HepG2 (cell line): Measurements from ENCODE around the gene NFE2. TPM values are rescaled to one million over a fixed set of nuclear protein-coding genes. Genes with fewer than 3 reads are reported as not detected.

ENCODE experiments used
- ATAC-seq: fragments of 200-7000 bp; cut with Tn5 transposase; 3 replicates; pipeline ENCODE4 v1.9.1; 2020; ENCODE audit warnings: mild to moderate bottlenecking, moderate library complexity
- BruUV-seq: library from RNA; stranded (reverse); fragments of 400-500 nt; replicated peaks from 2 replicates; lab custom pipeline; 2021; lab: Mats Ljungman, UMichigan
- CTCF ChIA-PET: fragments of 300-600 bp; formaldehyde crosslinking; extraction: SDS; loops from one replicate; lab custom pipeline; 2021; ENCODE audit warnings: low total read pairs, inconsistent platforms, low intra/inter-chr PET ratio; lab: Yijun Ruan, JAX
- POLR2A ChIA-PET: fragments of 350-600 bp; sonication (Branson Sonifier 250); formaldehyde crosslinking; loops from one replicate; lab custom pipeline; 2020; ENCODE audit warnings: antibody characterized with exemption, inconsistent platforms; lab: Yijun Ruan, JAX
- DNase-seq: peaks from one replicate; pipeline ENCODE4 v3.0.0-alpha.2; 2015; ENCODE audit warnings: low spot score
- FAIRE-seq: peaks from 3 replicates; lab custom pipeline; 2011; peaks lifted over from hg19 to GRCh38; lab: Jason Lieb, UNC
- H2AFZ ChIP-seq: one replicate; pipeline ENCODE4 v1.6.1; 2011; ENCODE audit warnings: low read length, inconsistent platforms
- H3K27ac ChIP-seq: fragments of 300-600 bp; 3 replicates; pipeline ENCODE4 v1.8.0; 2011; ENCODE audit warnings: mixed run types, mild to moderate bottlenecking, mixed read lengths, low read length, inconsistent platforms; ENCODE audit not compliant: insufficient read depth; ENCODE audit errors: extremely low read length
- H3K27me3 ChIP-seq, 2 experiments: fragments of 200-600 bp in 1 of 2; 2 replicates in 1 of 2; 3 replicates in 1 of 2; pipeline versions ENCODE4 v1.6.0 to v1.8.0; 2011; ENCODE audit warnings: low read length in 2 of 2, mild to moderate bottlenecking in 2 of 2, moderate library complexity in 2 of 2, inconsistent platforms in 1 of 2; ENCODE audit not compliant: insufficient read depth in 2 of 2, control insufficient read depth in 1 of 2
- H3K36me3 ChIP-seq, 2 experiments: fragments of 200-600 bp in 1 of 2; replicated peaks in 1 of 2; 2 replicates in 1 of 2; 3 replicates in 1 of 2; pipeline versions ENCODE4 v1.5.1 to v1.8.0; 2011; ENCODE audit warnings: low read length in 2 of 2, inconsistent platforms in 1 of 2; ENCODE audit not compliant: insufficient read depth in 2 of 2, control insufficient read depth in 1 of 2
- H3K4me1 ChIP-seq: 2 replicates; pipeline ENCODE4 v1.5.1; 2012; ENCODE audit warnings: low read length, inconsistent platforms; ENCODE audit not compliant: insufficient read depth
- H3K4me2 ChIP-seq: 2 replicates; pipeline ENCODE4 v1.6.0; 2011; ENCODE audit warnings: low read depth, low read length, inconsistent platforms
- H3K4me3 ChIP-seq, 3 experiments: fragments of 200-600 bp in 1 of 3; sonication (generic), shearing (Covaris generic) in 1 of 3; replicated peaks in 1 of 3; 2 replicates each; pipeline ENCODE4 v1.5.1; 2011 to 2016; ENCODE audit warnings: low read length in 3 of 3, inconsistent platforms in 2 of 3, low read depth in 2 of 3, mild to moderate bottlenecking in 2 of 3, control low read depth in 1 of 3, mixed read lengths in 1 of 3; ENCODE audit not compliant: insufficient read depth in 1 of 3
- H3K79me2 ChIP-seq: one replicate; pipeline ENCODE4 v1.6.1; 2011; ENCODE audit warnings: low read length, inconsistent platforms; ENCODE audit not compliant: insufficient read depth
- H3K9ac ChIP-seq: 2 replicates; pipeline ENCODE4 v1.6.0; 2011; ENCODE audit warnings: mild to moderate bottlenecking, low read depth, low read length, inconsistent platforms; ENCODE audit not compliant: insufficient read depth
- H3K9me3 ChIP-seq: 2 replicates; pipeline ENCODE4 v1.5.1; 2012; ENCODE audit warnings: mild to moderate bottlenecking, low read length
- H4K20me1 ChIP-seq: 2 replicates; pipeline ENCODE4 v1.6.0; 2011; ENCODE audit warnings: inconsistent platforms, mild to moderate bottlenecking, low read length, moderate library complexity; ENCODE audit not compliant: insufficient read depth
- ELF4 ChIP-seq: sonication (generic); formaldehyde crosslinking; IDR thresholded peaks from 2 replicates; pipeline ENCODE4 v1.5.0; 2020; ENCODE audit warnings: missing genetic modification reagents, mild to moderate bottlenecking, moderate library complexity, borderline replicate concordance
- MYC ChIP-seq: sonication (generic); formaldehyde crosslinking; IDR thresholded peaks from 2 replicates; pipeline ENCODE4 v1.9.0; 2021; ENCODE audit warnings: missing genetic modification reagents, borderline replicate concordance
- NCOA5 ChIP-seq: sonication (generic); formaldehyde crosslinking; IDR thresholded peaks from 2 replicates; pipeline ENCODE4 v1.4.0; 2020; ENCODE audit warnings: missing genetic modification reagents
- NFIB ChIP-seq: sonication (generic); formaldehyde crosslinking; IDR thresholded peaks from 2 replicates; pipeline ENCODE4 v1.9.0; 2021; ENCODE audit warnings: missing genetic modification reagents, mild to moderate bottlenecking, borderline replicate concordance
- NR2F1 ChIP-seq, 2 experiments: fragments of 450-650 bp in 1 of 2; formaldehyde crosslinking in 1 of 2; IDR thresholded peaks; 2 replicates each; pipeline versions ENCODE4 v1.5.0 to v1.6.1; 2016 to 2020; ENCODE audit warnings: mild to moderate bottlenecking in 1 of 2, missing compliant biosample characterization in 1 of 2, missing genetic modification reagents in 1 of 2, moderate library complexity in 1 of 2
- NR2F6 ChIP-seq, 2 experiments: IDR thresholded peaks; 2 replicates each; pipeline ENCODE4 v1.6.1; 2016; ENCODE audit warnings: antibody characterized with exemption in 1 of 2, mild to moderate bottlenecking in 1 of 2
- PHF21A ChIP-seq: sonication (generic); formaldehyde crosslinking; IDR thresholded peaks from 2 replicates; pipeline ENCODE4 v1.5.0; 2020; ENCODE audit warnings: mild to moderate bottlenecking, missing genetic modification reagents
- POLR2AphosphoS5 ChIP-seq: IDR thresholded peaks from 2 replicates; pipeline ENCODE4 v1.6.1; 2012; ENCODE audit warnings: low read depth, low read length
- RARA ChIP-seq: IDR thresholded peaks from 2 replicates; pipeline ENCODE4 v1.6.1; 2016; ENCODE audit warnings: missing genetic modification reagents, missing compliant biosample characterization
- RBAK ChIP-seq: sonication (generic); formaldehyde crosslinking; IDR thresholded peaks from 2 replicates; pipeline ENCODE4 v1.5.1; 2020; ENCODE audit warnings: mild to moderate bottlenecking, missing genetic modification reagents
- SPEN ChIP-seq: sonication (generic); formaldehyde crosslinking; IDR thresholded peaks from 2 replicates; pipeline ENCODE4 v1.5.1; 2020; ENCODE audit warnings: low read depth, mild to moderate bottlenecking, missing genetic modification reagents
- TOPORS ChIP-seq: sonication (generic); formaldehyde crosslinking; IDR thresholded peaks from 2 replicates; pipeline ENCODE4 v1.8.0; 2023; ENCODE audit warnings: mild to moderate bottlenecking, missing genetic modification reagents
- XBP1 ChIP-seq: sonication (generic); formaldehyde crosslinking; IDR thresholded peaks from 2 replicates; pipeline ENCODE4 v1.5.0; 2020; ENCODE audit warnings: missing genetic modification reagents
- ZNF121 ChIP-seq: sonication (generic); formaldehyde crosslinking; IDR thresholded peaks from 2 replicates; pipeline ENCODE4 v1.5.0; 2020; ENCODE audit warnings: mild to moderate bottlenecking, missing genetic modification reagents
- ZNF160 ChIP-seq: sonication (generic); formaldehyde crosslinking; IDR thresholded peaks from 2 replicates; pipeline ENCODE4 v1.8.0; 2022; ENCODE audit warnings: mild to moderate bottlenecking, inconsistent platforms, missing genetic modification reagents
- WGBS: methylation state at CpG from one replicate; pipeline ENCODE4 v1.1.6; 2017; ENCODE audit warnings: low lambda C conversion rate; 5-methylcytosine and 5-hydroxymethylcytosine counted together
- in situ Hi-C: cut with HindIII; loops from 2 replicates; pipeline ENCODE4 v1.10.0; 2017; ENCODE audit warnings: low pct_unique_long_range_greater_than_20kb; ENCODE audit not compliant: extremely low pct_ligation_motif_present
- intact Hi-C: fragments of 100-400 bp; cut with micrococcal nuclease; formaldehyde crosslinking; loops from one replicate; pipeline ENCODE4 v1.10.0; 2022; ENCODE audit not compliant: unreplicated experiment
- polyA plus RNA-seq, 8 experiments: library from polyadenylated mRNA; depleted of rRNA in 3 of 8; stranded (reverse) in 7 of 8; unstranded in 1 of 8; fragments of >200 nt; fragmentation: Illumina TruSeq in 4 of 8; extraction: Trizol in 4 of 8; gene quantifications; 2 replicates each; pipeline versions ENCODE4 v1.2.1 to v1.2.3, GENCODE V29; 2011 to 2016; ENCODE audit warnings: low read depth in 4 of 8, missing spikeins in 1 of 8, mixed read lengths in 1 of 8; ENCODE audit not compliant: insufficient read depth in 1 of 8
- total RNA-seq, 5 experiments: library from RNA; depleted of rRNA; stranded (reverse); fragments of >200 nt; fragmentation: Illumina TruSeq; extraction: Trizol; gene quantifications; 2 replicates each; pipeline ENCODE4 v1.2.3, GENCODE V29; 2016; ENCODE audit warnings: low read depth in 1 of 5
- TF ChIP-seq, protein P1 (sequence below): IDR thresholded peaks from 2 replicates; pipeline ENCODE4 v1.6.1; 2012; ENCODE audit warnings: inconsistent platforms
- TF ChIP-seq, protein P2 (sequence below): IDR thresholded peaks from 2 replicates; pipeline ENCODE4 v1.6.1; 2016; ENCODE audit warnings: low read depth, borderline replicate concordance
- TF ChIP-seq, protein P3 (sequence below): sonication (generic); formaldehyde crosslinking; IDR thresholded peaks from 2 replicates; pipeline ENCODE4 v1.5.0; 2020; ENCODE audit warnings: mild to moderate bottlenecking, missing genetic modification reagents

Gene NFE2
- total and polyA plus RNA-seq, 2 of the 13 experiments (the other 11 are each of a cell fraction or from before 2014, with no cell fraction given): 4.5 to 7.8 TPM

DNA sequence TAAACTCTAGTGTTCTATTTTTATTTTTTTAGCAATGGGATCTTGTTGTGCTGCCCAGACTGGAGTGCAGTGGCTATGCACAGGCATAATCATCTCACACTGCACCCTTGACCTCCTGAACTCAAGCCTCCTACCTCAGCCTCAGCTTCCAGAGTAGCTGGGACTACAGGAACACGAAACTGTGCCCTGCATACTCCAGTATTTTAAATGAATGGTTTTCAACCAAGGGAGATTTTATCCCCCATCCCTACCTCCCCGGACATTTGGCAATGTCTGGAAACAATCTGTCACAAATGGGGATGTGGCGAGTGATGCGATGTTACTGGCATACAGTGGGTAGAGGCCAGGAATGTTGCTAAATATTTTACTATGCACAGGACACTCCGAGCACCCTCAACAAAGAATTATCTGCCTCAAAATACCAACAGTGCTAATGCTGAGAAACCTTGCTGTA lies 23.0 kb downstream of the NFE2 start:
- Histone ChIP-seq H3K36me3 (peaks cover 0 to 29% of the 10 kb centered on the region in 2 experiments; a peak in 3 of 5 replicates), H3K4me2 (peak overlapping the region; percentile 79), H3K4me1 (peaks cover 55% of the 10 kb centered on the region), H2AFZ (no peak overlapping the region), H4K20me1 (peaks cover 16% of the 10 kb centered on the region), H3K79me2 (peaks cover 61% of the 10 kb centered on the region), H3K27me3 (no peaks in the 10 kb centered on the region; a peak in 1 of 5 replicates), H3K9ac (peak overlapping the region; percentile 100), H3K4me3 (peak overlapping the region; percentile 69 to 79 (median 75); a peak in 5 of 6 replicates), H3K9me3 (no peaks in the 10 kb centered on the region), H3K27ac (peak overlapping the region; percentile 96)
- in situ Hi-C loops: no loop called here
- WGBS: 50% methylated on average over 5 of the region's 5 CpGs
- POLR2A ChIA-PET: interaction anchor here (4.5 kb wide), 1 partner anchor 17 kb away, joined by 176 read pairs; the partner anchor contains the start of gene NFE2
- ATAC-seq (no peak), FAIRE-seq (no peak), DNase-seq (no peak)
- intact Hi-C loops: no loop called here
- no TSS peak for BruUV-seq
- no peak for TF ChIP-seq ELF4 (CRISPR knock-in tag)
- no peak for TF ChIP-seq NCOA5 (CRISPR knock-in tag)
- TF ChIP-seq PHF21A: 0 out of 2 replicates have a peak, but pooled peaks have one; percentile 13
- peak; percentile 29; the same call in 1 of the 2 replicates for TF ChIP-seq RARA
- TF ChIP-seq RBAK (CRISPR knock-in tag): no peak
- no peak for TF ChIP-seq ZNF160 (CRISPR knock-in tag)
- TF ChIP-seq MYC (CRISPR knock-in tag): no peak
- TF ChIP-seq, protein P1, sequence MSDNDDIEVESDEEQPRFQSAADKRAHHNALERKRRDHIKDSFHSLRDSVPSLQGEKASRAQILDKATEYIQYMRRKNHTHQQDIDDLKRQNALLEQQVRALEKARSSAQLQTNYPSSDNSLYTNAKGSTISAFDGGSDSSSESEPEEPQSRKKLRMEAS: no peak
- no peak for TF ChIP-seq TOPORS (CRISPR knock-in tag)
- TF ChIP-seq XBP1 (CRISPR knock-in tag): no peak
- TF ChIP-seq ZNF121 (CRISPR knock-in tag): peak; percentile 87
- TF ChIP-seq, protein P2, sequence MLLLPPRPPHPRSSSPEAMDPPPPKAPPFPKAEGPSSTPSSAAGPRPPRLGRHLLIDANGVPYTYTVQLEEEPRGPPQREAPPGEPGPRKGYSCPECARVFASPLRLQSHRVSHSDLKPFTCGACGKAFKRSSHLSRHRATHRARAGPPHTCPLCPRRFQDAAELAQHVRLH (CRISPR knock-in tag): 0 out of 2 replicates have a peak, but pooled peaks have one; percentile 26
- TF ChIP-seq POLR2AphosphoS5: 0 out of 2 replicates have a peak, but pooled peaks have one; percentile 18
- TF ChIP-seq NR2F1 (CRISPR knock-in tag; IDR thresholded peaks at IDR 0.05): peak in 1 of 2 experiments; percentile 22; a peak in 1 of 4 replicates
- TF ChIP-seq SPEN: no peak
- TF ChIP-seq NFIB (CRISPR knock-in tag): no peak
- TF ChIP-seq, protein P3, sequence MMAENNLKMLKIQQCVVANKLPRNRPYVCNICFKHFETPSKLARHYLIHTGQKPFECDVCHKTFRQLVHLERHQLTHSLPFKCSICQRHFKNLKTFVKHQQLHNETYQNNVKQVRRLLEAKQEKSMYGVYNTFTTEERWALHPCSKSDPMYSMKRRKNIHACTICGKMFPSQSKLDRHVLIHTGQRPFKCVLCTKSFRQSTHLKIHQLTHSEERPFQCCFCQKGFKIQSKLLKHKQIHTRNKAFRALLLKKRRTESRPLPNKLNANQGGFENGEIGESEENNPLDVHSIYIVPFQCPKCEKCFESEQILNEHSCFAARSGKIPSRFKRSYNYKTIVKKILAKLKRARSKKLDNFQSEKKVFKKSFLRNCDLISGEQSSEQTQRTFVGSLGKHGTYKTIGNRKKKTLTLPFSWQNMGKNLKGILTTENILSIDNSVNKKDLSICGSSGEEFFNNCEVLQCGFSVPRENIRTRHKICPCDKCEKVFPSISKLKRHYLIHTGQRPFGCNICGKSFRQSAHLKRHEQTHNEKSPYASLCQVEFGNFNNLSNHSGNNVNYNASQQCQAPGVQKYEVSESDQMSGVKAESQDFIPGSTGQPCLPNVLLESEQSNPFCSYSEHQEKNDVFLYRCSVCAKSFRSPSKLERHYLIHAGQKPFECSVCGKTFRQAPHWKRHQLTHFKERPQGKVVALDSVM (CRISPR knock-in tag): peak; percentile 90
- peak; percentile 68 for TF ChIP-seq NR2F6 (IDR thresholded peaks at IDR 0.05)
- peak; percentile 70 for TF ChIP-seq NR2F6 (CRISPR knock-in tag; IDR thresholded peaks at IDR 0.05)
- CTCF ChIA-PET: interaction anchor here (0.8 kb wide), 1 partner anchor 29 kb away, joined by 3 read pairs; no protein-coding TSS in a partner anchor
